GM19468 (cell line): Measurements from ENCODE around the gene RC3H2.
A peak's percentile ranks its signal among the peaks of the same experiment; 100 is the strongest.
"Not testable (repeated sequence)": the region's sequence is repeated elsewhere in the genome, so short reads cannot be mapped to it uniquely, and the experiment has no call there.

ENCODE experiments used
- ATAC-seq: cut with Tn5 transposase; IDR thresholded peaks from one replicate; pipeline ENCODE4 v1.9.1; 2021; ENCODE audit warnings: mild to moderate bottlenecking, moderate library complexity, moderate number of reproducible peaks; ENCODE audit not compliant: unreplicated experiment; ENCODE audit errors: extremely low read depth

RC3H2 gene

DNA sequence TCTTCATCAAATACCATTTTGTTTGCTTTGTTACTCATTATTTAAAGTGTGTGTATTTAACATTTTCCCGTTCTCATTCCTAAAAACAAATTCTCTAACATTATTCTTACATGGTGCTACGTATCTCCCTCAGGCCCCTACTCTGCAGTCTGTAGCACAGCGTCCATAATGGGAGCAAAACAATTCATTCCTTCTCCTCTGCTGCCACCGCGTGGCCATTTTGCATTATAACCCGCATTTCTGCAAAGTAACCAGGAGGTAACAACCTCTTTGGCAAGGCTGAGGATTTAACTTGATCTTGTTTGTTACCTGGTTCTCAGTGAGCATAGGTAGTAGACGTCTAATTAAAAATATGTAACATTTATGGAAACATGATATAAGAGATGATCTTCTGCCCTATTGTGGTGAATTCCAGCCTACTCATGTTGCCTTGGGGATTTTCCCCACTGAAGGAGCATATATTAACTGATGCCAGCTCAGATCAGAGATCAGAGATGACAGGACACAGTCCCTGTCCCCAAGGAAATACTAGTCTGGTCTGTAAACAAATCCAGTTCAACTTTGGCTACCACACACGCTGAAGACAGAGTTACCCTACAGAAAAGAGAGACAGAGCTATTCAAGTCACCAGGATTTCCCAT is 94.7 kb downstream of the RC3H2 start:
- peak; percentile 39 for ATAC-seq

DNA sequence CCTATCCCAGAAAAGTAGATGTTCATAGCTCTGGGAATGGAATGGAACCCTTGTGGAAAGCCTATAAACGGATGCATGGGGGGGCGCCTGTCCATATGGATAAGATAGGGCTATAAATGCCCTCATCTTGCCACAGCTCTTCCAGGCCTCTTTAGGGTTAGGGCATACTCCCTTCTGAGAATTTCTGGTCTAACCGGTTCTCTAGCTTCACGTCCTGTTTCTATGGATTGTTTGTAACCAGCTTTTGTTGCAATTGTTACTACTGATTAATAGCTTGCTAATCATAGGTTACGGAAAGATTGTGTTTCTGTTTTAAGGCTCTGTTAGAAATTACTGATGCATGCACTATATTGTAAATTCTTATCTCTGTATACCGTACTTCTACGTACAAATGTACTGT is 95.9 kb downstream of the RC3H2 start:
- not testable (repeated sequence) for ATAC-seq

DNA sequence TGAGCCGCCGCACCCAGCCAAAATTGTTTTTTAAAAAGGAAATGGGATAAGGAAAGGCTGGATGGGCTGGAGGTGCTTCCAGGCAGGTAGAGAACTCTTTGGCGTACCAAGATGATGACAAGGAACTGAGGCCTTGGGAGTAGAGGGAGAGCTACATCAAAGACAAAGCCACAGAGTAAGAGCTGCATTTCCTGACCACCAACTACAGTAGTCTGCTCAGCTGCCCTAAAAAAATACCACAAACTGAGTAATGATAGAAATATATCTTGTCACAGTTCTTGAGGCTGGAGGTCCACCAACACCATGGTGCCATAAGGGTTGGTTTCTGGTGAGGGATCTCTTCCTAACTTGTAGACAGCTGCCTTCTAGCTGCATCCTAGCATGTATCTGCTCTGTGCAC is 97.0 kb downstream of the RC3H2 start:
- ATAC-seq = no peak

DNA sequence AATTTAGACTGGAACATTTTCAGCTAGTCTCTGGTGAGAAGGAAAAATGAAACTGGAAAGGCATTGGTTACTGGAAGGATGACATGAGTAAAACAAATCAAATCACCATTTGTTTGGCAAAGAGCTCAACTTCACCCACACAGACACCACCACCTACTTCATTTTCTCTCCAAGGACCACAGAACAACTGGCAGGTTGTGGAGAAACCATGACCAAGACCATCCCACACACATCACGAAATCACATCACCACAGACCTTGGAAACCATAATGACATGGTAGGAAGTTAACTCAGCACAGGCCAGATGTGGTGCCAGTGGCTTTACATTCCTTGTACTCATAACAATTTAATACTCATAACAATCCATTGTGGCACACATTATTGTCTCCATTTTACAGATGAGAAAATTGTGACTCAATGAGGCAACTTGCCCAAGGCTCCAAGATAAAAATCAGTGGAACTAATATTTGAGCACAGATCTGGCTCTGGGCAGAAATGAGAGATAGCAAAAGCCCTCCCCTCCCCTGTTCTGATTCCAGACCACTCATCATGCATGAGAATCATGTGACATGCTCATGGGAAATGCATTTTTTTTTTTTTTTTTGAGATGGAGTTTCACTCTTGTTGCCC is 97.8 kb downstream of the RC3H2 start:
- no peak for ATAC-seq

DNA sequence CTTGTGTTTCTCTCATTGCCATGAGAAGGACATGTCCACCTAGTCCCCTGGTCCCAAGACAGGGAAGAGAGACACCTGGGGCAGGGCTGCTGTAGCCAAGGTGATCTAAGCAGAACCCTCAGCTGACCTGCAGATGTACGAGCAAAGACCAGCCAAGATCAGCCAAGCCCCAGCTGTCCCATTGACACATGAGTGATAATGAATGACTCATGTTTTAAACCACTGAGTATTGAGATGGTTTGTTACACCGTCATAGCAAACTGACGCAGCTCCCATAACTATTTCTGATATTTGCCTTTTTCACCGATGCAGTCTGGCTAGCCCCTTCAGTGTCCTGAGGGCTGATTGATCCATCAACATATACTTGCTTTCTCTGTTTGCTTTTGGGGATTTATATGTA is 98.5 kb downstream of the RC3H2 start:
- no peak for ATAC-seq

DNA sequence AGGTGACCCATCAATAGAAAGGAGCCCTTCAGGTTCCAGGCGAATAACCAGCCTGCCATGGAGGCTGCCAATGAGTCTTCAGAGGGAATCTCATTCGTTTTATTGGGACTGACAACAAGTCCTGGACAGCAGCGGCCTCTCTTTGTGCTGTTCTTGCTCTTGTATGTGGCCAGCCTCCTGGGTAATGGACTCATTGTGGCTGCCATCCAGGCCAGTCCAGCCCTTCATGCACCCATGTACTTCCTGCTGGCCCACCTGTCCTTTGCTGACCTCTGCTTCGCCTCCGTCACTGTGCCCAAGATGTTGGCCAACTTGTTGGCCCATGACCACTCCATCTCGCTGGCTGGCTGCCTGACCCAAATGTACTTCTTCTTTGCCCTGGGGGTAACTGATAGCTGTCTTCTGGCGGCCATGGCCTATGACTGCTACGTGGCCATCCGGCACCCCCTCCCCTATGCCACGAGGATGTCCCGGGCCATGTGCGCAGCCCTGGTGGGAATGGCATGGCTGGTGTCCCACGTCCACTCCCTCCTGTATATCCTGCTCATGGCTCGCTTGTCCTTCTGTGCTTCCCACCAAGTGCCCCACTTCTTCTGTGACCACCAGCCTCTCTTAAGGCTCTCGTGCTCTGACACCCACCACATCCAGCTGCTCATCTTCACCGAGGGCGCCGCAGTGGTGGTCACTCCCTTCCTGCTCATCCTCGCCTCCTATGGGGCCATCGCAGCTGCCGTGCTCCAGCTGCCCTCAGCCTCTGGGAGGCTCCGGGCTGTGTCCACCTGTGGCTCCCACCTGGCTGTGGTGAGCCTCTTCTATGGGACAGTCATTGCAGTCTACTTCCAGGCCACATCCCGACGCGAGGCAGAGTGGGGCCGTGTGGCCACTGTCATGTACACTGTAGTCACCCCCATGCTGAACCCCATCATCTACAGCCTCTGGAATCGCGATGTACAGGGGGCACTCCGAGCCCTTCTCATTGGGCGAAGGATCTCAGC is 104.8 kb downstream of the RC3H2 start, which contains the start of gene OR1K1:
OR1K1 (plus strand) TSS at position 58 of the 995 bp plus-strand sequence; CDS start at position 58, 0 bp downstream.
- ATAC-seq = no peak

DNA sequence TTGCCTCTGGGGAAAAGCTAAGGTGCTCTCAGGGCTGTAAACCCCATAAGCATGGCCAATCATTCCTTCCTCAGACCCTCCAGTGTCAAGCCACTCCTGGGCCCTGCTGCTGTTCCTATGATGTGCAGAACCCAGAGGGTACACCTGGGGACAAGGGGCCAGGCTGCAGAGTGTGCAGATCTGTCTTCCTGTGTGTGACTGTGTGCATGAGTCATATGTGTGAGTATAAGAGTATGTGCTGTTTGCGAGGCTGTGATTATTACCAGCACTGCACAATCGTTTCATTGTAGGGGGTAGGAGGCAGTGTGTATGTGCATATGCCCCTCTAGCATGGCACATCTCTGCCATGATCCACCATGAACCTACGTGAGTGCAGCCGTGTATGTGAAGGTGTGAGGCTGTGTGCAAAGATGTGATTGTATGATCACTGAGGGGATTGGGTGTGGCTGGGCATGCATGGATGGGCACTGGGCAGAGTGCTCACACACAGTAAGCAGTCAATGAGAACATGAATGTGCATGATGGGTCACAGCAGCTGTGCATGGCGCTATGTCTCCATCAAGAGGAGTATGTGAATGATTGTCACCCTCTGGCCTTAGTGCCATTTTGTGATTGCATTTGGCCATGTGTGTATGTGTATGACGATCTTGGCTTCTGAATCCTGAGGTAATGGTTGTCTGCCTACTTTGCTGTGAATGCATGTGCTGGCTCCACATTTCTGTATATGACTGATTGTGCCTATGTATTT is 107.7 kb downstream of the RC3H2 start:
- no peak for ATAC-seq
